ENCODE measurements around the gene STX12. TPM values are rescaled to one million over a fixed set of nuclear protein-coding genes. Genes with fewer than 3 reads are reported as not detected.
"Not testable (repeated sequence)": the region's sequence is repeated elsewhere in the genome, so short reads cannot be mapped to it uniquely, and the experiment has no call there.

Gene STX12
- total and polyA plus RNA-seq, 9 donors: 23.9 to 74.8 (median 41.2) TPM

DNA sequence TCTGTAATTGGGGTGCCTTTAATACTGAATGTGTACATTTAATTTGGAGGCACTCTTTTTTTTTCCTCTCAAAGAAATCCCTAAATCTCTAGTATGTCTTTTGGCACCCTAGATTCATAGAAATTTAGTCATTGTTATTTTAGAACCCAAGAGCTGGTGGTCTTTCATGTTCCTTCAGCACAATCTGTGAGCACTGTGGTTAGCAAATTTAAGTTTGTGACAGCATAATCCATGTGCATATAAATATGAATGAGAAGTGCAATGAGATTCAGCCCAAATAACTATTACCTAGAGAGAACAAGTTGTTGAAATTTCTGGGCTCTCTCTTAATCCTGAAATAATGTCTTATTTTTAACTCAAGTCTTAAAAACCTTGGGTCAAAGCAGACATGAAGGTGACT, 62.0 kb downstream of the STX12 start:
- TF ChIP-seq, protein P1, sequence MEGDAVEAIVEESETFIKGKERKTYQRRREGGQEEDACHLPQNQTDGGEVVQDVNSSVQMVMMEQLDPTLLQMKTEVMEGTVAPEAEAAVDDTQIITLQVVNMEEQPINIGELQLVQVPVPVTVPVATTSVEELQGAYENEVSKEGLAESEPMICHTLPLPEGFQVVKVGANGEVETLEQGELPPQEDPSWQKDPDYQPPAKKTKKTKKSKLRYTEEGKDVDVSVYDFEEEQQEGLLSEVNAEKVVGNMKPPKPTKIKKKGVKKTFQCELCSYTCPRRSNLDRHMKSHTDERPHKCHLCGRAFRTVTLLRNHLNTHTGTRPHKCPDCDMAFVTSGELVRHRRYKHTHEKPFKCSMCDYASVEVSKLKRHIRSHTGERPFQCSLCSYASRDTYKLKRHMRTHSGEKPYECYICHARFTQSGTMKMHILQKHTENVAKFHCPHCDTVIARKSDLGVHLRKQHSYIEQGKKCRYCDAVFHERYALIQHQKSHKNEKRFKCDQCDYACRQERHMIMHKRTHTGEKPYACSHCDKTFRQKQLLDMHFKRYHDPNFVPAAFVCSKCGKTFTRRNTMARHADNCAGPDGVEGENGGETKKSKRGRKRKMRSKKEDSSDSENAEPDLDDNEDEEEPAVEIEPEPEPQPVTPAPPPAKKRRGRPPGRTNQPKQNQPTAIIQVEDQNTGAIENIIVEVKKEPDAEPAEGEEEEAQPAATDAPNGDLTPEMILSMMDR (IDR thresholded peaks at IDR 0.05): no peak
- TF ChIP-seq EP300 (IDR thresholded peaks at IDR 0.05): no peak
- no peak for TF ChIP-seq POLR2A (IDR thresholded peaks at IDR 0.05)
- no peaks in the 10 kb centered on the region for H3K36me3 ChIP-seq

DNA sequence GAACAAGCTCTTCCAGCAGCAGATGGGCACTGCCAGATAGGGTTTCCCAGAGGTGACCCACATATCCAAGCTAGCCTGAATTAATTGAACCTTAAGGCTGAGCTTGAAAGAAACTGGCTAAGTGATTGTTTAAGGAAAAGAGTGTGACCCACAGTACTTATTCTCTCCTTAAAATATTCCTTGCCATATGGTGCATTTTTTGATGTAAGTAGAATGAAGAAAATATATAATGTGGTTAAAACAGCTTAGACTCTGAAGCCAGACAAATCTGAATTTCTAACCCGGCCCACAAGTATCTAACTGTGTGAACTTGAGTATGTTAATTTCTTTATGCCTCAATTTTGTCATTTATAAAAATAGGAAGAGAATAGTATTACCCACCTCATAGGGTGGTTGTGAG, 62.5 kb downstream of the STX12 start:
- Histone ChIP-seq H3K27ac (no peak overlapping the region), H3K4me1 (ENCODE audit: insufficient read depth) (peaks cover 2% of the 10 kb centered on the region), H3K4me3 (no peak overlapping the region), H3K36me3 (no peaks in the 10 kb centered on the region), H3K27me3 (no peaks in the 10 kb centered on the region), H3K9me3 (no peaks in the 10 kb centered on the region)
- 83 to 97% (median 85%) methylated on average over 1 of the region's 1 CpG for WGBS, 3 donors
- intact Hi-C loops (cut with DNase I): no loop called here
- no peak for TF ChIP-seq EP300 (IDR thresholded peaks at IDR 0.05)
- no peak for TF ChIP-seq POLR2A (IDR thresholded peaks at IDR 0.05)
- no peak for DNase-seq

More for the DNA sequence above, 62.0 kb downstream of the STX12 start:
- DNase-seq: no peak
- H3K4me3 ChIP-seq: no peak overlapping the region
- H3K27ac ChIP-seq: no peak overlapping the region
- H3K4me1 ChIP-seq (ENCODE audit: insufficient read depth): peaks cover 2% of the 10 kb centered on the region
- intact Hi-C loops (cut with DNase I): no loop called here
- no peaks in the 10 kb centered on the region for H3K27me3 ChIP-seq
- no peaks in the 10 kb centered on the region for H3K9me3 ChIP-seq

DNA sequence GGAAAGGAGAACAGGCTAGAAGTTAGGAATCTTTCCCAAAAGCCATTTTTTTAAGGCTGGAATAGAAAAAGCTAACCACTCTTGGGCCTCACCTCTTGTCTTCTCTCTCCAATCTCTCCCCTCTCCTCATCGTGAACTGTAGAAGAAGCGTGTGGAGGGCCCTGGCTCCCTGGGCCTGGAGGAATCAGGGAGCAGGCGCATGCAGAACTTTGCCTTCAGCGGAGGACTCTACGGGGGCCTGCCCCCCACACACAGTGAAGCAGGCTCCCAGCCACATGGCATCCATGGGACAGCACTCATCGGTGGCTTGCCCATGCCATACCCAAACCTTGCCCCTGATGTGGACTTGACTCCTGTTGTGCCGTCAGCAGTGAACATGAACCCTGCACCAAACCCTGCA, 76.9 kb downstream of the STX12 start:
- TF ChIP-seq EP300 (IDR thresholded peaks at IDR 0.05) (no peak), POLR2A (IDR thresholded peaks at IDR 0.05) (no peak)
- TF ChIP-seq, protein P1 (IDR thresholded peaks at IDR 0.05): no peak
- H3K9me3 ChIP-seq: no peaks in the 10 kb centered on the region
- no peaks in the 10 kb centered on the region for H3K27me3 ChIP-seq
- 93 to 98% (median 95%) methylated on average over 7 of the region's 7 CpGs for WGBS, 3 donors
- no peaks in the 10 kb centered on the region for H3K4me1 ChIP-seq (ENCODE audit: insufficient read depth)
- H3K4me3 ChIP-seq: no peak overlapping the region
- intact Hi-C loops (cut with DNase I): no loop called here
- H3K27ac ChIP-seq: no peak overlapping the region
- H3K36me3 ChIP-seq: peaks cover 3% of the 10 kb centered on the region
- no peak for DNase-seq

DNA sequence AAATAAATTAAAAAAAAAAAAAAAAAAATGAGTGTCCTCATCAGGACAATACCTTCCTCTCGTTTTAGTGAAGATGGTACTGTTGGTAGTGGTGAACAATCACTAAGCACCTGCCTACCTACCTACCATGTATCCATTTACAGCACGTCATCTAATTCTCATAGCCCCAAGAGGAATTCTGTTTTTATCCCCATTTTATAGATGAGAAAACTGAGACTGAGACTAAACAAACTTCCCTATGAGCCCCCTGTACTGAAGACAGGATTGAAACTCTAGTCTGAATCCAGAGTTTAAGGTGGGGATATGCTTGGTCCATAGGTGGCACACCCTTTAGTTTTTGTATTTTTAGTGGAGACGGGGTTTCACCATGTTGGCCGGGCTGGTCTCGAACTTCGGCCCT, 82.1 kb downstream of the STX12 start:
- Histone ChIP-seq H3K36me3 (peaks cover 3% of the 10 kb centered on the region), H3K4me3 (no peak overlapping the region), H3K27ac (no peak overlapping the region), H3K27me3 (no peaks in the 10 kb centered on the region), H3K4me1 (ENCODE audit: insufficient read depth) (no peaks in the 10 kb centered on the region), H3K9me3 (no peaks in the 10 kb centered on the region)
- WGBS, 3 donors: 80 to 84% (median 82%) methylated on average over 6 of the region's 6 CpGs
- no peak for DNase-seq
- TF ChIP-seq, protein P1 (IDR thresholded peaks at IDR 0.05): no peak
- TF ChIP-seq EP300 (IDR thresholded peaks at IDR 0.05): no peak
- no peak for TF ChIP-seq POLR2A (IDR thresholded peaks at IDR 0.05)
- intact Hi-C loops (cut with DNase I): no loop called here

DNA sequence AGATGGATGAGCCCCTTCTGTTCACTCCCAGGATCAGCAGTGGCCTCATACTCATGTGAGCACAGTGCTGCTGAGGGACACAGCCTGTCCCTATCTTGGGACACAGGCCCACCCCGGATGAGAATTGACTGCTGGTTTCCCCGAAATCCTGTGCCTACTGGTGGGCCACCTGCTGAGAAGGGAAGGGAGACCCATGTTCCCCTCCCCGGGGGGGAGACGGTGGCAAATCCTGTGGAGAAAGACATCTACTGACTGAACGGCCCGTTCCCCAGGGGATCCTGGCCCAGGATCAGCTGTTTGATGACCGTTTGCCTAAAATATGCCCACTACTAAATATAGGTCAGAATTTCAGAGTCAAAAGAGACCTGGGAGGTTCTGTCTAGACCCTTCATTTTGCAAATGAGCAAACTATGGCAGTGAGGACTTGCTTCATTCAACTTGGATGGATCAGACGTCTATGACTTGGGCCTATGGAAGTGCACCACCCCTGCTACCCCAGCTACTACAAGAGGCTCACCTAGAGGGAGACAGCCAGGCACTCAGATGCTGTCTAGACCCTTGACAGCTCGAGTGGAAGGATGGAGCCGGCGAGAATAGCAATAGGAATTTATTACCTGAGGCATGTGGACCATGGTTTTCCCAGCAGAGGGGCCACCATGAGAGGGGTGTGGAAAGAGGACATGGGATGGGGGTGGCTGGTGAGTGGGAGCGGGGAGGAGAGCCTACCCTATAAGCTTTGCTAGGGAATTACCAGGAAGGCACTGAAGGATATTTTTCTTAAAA, 83.7 kb downstream of the STX12 start:
- 64 to 69% (median 65%) methylated on average over 12 of the region's 12 CpGs for WGBS, 3 donors
- H3K27ac ChIP-seq: no peak overlapping the region
- intact Hi-C loops (cut with DNase I): no loop called here
- TF ChIP-seq, protein P1 (IDR thresholded peaks at IDR 0.05): no peak
- TF ChIP-seq POLR2A (IDR thresholded peaks at IDR 0.05): no peak
- TF ChIP-seq EP300 (IDR thresholded peaks at IDR 0.05): no peak
- no peaks in the 10 kb centered on the region for H3K4me1 ChIP-seq (ENCODE audit: insufficient read depth)
- H3K9me3 ChIP-seq: no peaks in the 10 kb centered on the region
- H3K27me3 ChIP-seq: no peaks in the 10 kb centered on the region
- H3K36me3 ChIP-seq: no peaks in the 10 kb centered on the region
- no peak for DNase-seq
- H3K4me3 ChIP-seq: no peak overlapping the region

DNA sequence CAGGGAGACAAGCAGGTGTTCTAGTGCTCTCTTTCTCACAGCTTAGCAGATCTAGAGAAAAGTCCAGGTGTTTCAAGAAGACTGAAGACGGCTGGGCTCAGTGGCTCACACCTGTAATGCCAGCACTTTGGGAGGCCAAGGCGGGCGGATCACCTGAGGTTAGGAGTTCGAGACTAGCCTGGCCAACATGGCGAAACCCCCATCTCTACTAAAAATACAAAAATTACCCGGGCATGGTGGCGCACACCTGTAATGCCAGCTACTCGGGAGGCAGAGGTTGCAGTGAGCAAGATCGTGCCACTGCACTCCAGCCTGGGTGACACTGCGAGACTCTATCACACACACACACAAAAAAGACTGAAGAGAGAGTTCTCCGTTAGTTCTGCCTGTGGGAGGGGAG, 84.5 kb downstream of the STX12 start:
- H3K9me3 ChIP-seq; intact Hi-C loops (cut with DNase I); H3K36me3 ChIP-seq; DNase-seq; H3K27ac ChIP-seq; H3K4me3 ChIP-seq; H3K27me3 ChIP-seq; H3K4me1 ChIP-seq (ENCODE audit: insufficient read depth): not testable (repeated sequence)
- 76 to 84% (median 77%) methylated on average over 11 of the region's 11 CpGs for WGBS, 3 donors

Measured in ovary (tissue), 9 donors.